HG03354 (cell line): Measurements from ENCODE around the gene MXD3.
"Not testable (repeated sequence)": the region's sequence is repeated elsewhere in the genome, so short reads cannot be mapped to it uniquely, and the experiment has no call there.

Source experiments
- ATAC-seq: cut with Tn5 transposase; IDR thresholded peaks from one replicate; pipeline ENCODE4 v1.9.1; 2021; ENCODE audit warnings: mild to moderate bottlenecking; ENCODE audit not compliant: unreplicated experiment, poor library complexity, severe bottlenecking

MXD3 gene

DNA sequence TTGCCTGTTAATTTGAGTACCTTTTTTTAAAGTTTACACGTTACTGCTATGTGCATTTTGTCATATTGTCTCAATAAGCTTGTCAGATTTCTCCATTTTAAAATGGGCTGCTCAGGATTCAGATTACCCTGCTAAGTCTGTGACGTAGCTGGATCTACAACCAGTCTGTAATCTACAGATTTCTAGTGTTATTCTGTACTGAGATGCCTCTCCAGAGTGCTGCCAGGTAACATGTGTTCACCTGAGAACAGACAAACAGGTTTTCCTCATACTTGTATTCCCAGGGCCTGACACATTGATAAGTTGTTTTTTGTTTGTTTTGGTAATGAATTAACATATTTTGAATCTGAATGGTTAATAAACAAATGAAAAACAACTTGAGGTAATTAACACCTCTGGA lies 23.5 kb downstream of the MXD3 start:
- no peak for ATAC-seq

- no peak for ATAC-seq
Measured at GRCh38 chr5:177276886-177277285, 34.8 kb downstream of the MXD3 start.

DNA sequence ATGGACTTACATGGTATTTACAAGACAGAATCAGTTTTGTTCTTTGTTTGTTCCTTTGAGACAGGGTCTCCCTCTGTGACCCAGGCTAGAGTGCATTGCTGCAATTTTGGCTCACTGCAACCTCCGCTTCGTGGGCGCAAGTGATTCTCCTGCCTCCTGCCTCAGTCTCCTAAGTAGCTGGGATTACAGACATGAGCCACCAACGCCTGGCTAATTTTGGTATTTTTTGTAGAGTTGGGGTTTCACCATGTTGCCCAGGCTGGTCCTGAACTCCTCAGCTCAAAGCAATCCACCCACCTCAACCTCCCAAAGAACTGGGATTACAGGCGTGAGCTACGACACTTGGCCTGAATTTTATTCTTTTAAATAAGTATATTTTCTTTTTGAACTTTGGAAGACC lies 35.8 kb downstream of the MXD3 start:
- ATAC-seq = no peak

DNA sequence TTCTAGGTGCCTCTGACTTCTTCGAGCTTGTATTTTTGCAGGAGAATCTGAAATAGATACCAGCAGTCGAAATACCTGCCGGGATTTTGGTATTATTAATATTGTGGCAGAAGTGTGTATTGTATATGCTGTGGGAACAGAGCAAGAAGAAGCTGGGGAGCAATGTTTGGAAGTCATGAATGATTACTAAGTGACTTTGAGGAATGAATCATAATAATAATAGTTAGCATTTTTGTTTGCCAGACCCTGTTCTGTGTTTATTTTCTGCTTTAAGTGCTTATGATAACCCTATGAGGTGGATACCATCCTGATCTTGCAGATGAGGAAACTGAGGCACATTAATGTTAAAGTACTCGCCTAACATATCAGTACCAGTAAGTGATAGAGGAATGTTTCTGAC lies 40.6 kb downstream of the MXD3 start:
- ATAC-seq = no peak

DNA sequence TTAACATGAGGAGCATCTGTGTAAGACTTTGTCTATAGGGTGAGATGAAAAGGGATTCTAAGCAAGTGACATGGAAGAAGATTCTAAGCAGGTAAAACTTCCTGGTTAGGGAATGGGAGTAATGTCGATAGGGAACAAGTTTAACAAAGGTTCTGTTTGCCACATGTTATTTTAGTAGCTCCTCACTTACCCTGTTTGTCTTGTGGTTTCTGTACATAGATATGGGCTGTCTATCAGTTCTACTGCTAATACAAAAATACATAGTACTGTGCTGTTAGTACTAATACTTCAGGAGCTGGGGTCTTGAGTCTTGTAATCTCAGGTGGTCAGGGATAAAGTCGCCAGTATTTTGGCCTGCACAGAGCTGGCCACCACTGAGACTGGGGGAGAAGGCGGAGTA lies 41.0 kb downstream of the MXD3 start:
- ATAC-seq = no peak

GRCh38 chr5:177269976-177270375 lies 41.7 kb downstream of the MXD3 start:
- no peak for ATAC-seq

GRCh38 chr5:177269232-177269895 lies 42.3 kb downstream of the MXD3 start:
- ATAC-seq = no peak

- ATAC-seq = no peak
Measured at GRCh38 chr5:177265395-177265794, 46.3 kb downstream of the MXD3 start.

DNA sequence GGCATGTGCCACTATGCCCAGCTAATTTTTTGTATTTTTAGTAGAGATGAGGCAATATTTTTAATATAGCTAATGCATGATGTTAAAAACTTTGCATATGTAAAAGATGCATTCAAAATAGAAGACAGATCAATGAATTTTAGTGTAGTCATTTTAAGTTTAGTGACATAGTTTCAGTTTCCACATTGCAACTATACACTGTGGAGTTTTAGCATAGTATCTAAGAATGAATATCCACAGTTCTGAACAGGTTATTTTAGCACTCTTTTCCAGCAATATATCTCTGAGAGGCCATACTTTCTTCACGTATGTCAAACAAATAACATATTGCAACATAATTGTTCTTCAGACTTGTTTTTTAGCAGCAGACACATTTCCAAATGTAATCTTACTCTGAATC lies 47.5 kb downstream of the MXD3 start:
- no peak for ATAC-seq

- ATAC-seq = no peak
Measured at GRCh38 chr5:177261510-177261909, 50.2 kb downstream of the MXD3 start.

- no peak for ATAC-seq
Measured at GRCh38 chr5:177260961-177261360, 50.7 kb downstream of the MXD3 start.

DNA sequence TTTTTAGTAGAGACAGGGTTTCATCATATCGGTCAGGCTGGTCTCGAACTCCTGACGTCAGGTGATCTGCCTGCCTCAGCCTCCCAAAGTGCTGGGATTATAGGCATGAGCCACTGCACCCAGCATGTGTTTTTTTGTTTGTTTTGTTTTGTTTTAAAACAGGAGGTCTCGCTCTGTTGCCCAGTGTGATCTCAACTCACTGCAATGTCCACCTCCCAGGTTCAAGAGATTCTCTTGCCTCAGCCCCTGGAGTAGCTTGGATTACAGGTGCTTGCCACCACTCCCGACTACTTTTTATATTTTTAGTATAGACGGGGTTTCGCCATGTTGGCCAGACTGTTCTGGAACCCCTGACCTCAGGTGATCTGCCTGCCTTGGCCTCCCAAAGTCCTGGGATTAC lies 53.0 kb downstream of the MXD3 start:
- not testable (repeated sequence) for ATAC-seq
